NCI-H2227 treated with DMSO at 0.1 percent for 48 hours (cell line): ENCODE data around the gene LIMK1.
"Not testable (repeated sequence)": the region's sequence is repeated elsewhere in the genome, so short reads cannot be mapped to it uniquely, and the experiment has no call there.

ENCODE experiments used
- DNase-seq: peaks from one replicate; lab custom pipeline; 2025; lab: John Stamatoyannopoulos, UW

Gene LIMK1

GRCh38 chr7:74083117-74083876, at the start of gene LIMK1:
Gene LIMK1 (plus strand): TSS chr7:74083804. CDS start chr7:74083991, 187 bp downstream.
- peak; percentile 86 for DNase-seq

GRCh38 chr7:74037609-74038008, 46.0 kb upstream of the LIMK1 start:
- no peak for DNase-seq

GRCh38 chr7:74038194-74038961, 45.2 kb upstream of the LIMK1 start:
- DNase-seq: no peak

- no peak for DNase-seq
Measured at GRCh38 chr7:74039337-74039736, 44.3 kb upstream of the LIMK1 start.

GRCh38 chr7:74040101-74040790, 43.4 kb upstream of the LIMK1 start:
- DNase-seq: no peak

GRCh38 chr7:74040791-74041520, 42.6 kb upstream of the LIMK1 start:
- no peak for DNase-seq

- no peak for DNase-seq
Measured at GRCh38 chr7:74042746-74043522, 40.7 kb upstream of the LIMK1 start.

GRCh38 chr7:74043523-74043951, 40.1 kb upstream of the LIMK1 start:
- peak; percentile 12 for DNase-seq

GRCh38 chr7:74044366-74045350, 38.9 kb upstream of the LIMK1 start:
- DNase-seq: no peak

GRCh38 chr7:74046581-74046980, 37.0 kb upstream of the LIMK1 start:
- not testable (repeated sequence) for DNase-seq

GRCh38 chr7:74047804-74048380, 35.7 kb upstream of the LIMK1 start:
- no peak for DNase-seq

GRCh38 chr7:74048999-74049599, 34.5 kb upstream of the LIMK1 start:
- no peak for DNase-seq

- DNase-seq: no peak
Measured at GRCh38 chr7:74049997-74050798, 33.4 kb upstream of the LIMK1 start.

GRCh38 chr7:74051193-74051592, 32.4 kb upstream of the LIMK1 start:
- no peak for DNase-seq

GRCh38 chr7:74051629-74052410, 31.8 kb upstream of the LIMK1 start:
- DNase-seq: no peak

- no peak for DNase-seq
Measured at GRCh38 chr7:74052628-74053027, 31.0 kb upstream of the LIMK1 start.

GRCh38 chr7:74053589-74054186, 29.9 kb upstream of the LIMK1 start:
- DNase-seq: no peak
